ENCODE data around the gene CAMKK1. TPM values are rescaled to one million over a fixed set of nuclear protein-coding genes. Genes with fewer than 3 reads are reported as not detected.
A peak's percentile ranks its signal among the peaks of the same experiment; 100 is the strongest.

Gene CAMKK1
- total and polyA plus RNA-seq, 5 donors: 4.2 to 6.7 (median 5.8) TPM

DNA sequence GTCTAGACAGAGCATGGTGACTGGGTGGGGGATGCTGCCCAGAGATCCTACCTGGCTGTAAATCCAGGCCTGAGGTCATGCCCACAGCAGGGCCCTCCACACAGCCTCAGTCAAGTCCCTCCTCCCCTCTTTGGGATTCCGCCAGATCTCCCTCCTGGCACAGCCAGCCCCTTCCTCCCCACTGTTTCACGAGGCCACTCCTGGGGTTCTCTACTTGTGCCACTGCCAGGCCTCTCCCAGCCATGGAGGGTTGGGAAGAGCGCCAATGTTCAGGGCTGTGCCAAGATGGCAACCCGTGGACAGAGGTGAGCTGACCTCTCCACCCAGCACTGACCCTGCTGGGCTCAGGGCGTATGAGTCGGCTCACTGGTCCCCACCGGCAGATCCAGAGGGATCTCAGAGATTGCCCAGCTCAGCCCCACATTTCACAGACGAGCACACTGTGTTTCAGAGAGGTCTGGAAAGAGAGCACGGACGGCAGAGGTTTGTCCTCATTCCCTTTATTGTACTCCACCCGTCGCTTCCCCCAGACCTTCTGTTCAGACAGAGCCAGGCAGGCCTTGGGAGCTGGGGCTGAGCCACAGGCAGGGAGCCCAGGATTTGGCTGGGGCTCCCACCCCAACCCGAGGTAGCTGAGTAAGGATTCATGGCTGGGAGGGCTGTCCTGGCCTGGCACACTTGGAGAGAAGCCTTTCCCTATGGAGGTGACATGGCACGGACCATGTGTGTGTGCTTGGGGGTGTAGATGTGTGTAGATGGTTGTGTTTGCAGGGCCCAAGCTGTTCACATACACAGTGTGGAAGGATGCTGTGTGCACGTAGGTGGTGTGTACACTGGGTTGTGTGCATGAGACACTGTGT lies 3.5 kb upstream of the CAMKK1 start:
- H3K27ac ChIP-seq (ENCODE audit: low read length): peak overlapping the region; percentile 6
- H3K4me3 ChIP-seq (ENCODE audit: low read length): no peak overlapping the region
- ATAC-seq (no peak), DNase-seq (peak in 2 of 3 donors; percentile 55 to 62)
- peaks cover 16% of the 10 kb centered on the region for H3K4me1 ChIP-seq (ENCODE audit: control insufficient read depth, insufficient read depth, low read length)
- WGBS: 63% methylated on average over 15 of the region's 15 CpGs
- H3K27me3 ChIP-seq (ENCODE audit: control insufficient read depth, insufficient read depth): no peaks in the 10 kb centered on the region
- no peaks in the 10 kb centered on the region for H3K9me3 ChIP-seq (ENCODE audit: control insufficient read depth, low read length)
- intact Hi-C loops (cut with DNase I): no loop called here

DNA sequence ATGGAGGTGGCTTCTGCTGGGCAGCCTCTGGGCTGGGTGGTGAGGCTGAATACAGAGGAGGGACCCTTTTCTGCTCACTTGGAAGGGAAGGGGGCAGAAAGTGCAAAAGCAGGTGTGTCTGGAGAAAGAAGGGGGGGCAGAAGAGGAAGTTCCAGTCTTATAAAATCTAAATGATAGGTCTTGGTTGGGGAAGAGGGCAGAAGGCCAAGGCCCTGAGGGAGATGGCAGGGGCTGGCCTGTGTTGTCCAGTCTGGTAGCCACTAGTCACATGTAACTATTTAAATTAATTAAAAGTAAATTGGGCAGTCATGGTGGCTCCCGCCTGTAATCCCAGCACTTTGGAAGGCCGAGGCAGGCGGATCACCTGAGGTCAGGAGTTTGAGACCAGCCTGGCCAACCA lies 2.5 kb upstream of the CAMKK1 start:
- Histone ChIP-seq H3K27ac (ENCODE audit: low read length) (peak overlapping the region; percentile 22), H3K4me1 (ENCODE audit: control insufficient read depth, insufficient read depth, low read length) (peaks cover 16% of the 10 kb centered on the region), H3K9me3 (ENCODE audit: control insufficient read depth, low read length) (no peaks in the 10 kb centered on the region), H3K4me3 (ENCODE audit: low read length) (no peak overlapping the region), H3K27me3 (ENCODE audit: control insufficient read depth, insufficient read depth) (no peaks in the 10 kb centered on the region)
- no peak for ATAC-seq
- intact Hi-C loops (cut with DNase I): no loop called here
- 97% methylated on average over 3 of the region's 3 CpGs for WGBS
- peak in 1 of 3 donors; percentile 32 for DNase-seq

DNA sequence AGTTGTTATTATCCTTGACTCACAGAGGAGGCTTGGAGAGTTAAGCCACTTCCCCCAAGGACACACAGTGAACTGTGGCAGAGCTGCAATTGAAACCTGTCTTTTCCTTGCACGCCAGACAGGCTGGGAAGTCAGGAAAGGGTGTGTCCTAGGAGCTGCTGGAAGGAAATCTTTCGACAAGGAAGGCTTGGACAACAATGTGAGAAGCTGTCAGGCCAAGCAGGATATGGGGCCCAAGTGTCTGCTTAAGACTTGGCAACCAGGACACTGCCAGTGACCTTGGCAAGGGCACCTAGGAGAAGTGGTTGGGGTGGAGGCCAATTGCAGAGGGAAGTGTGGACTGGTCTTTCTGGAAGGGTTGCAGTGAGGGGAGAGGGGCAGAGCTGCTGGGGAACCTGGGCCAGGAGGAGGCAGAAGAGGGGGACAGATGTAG lies 2.1 kb upstream of the CAMKK1 start:
- DNase-seq (peak; percentile 53 to 76 (median 69)), ATAC-seq (peak; percentile 12 to 44)
- WGBS: 18% methylated on average over 2 of the region's 2 CpGs
- no peaks in the 10 kb centered on the region for H3K9me3 ChIP-seq (ENCODE audit: control insufficient read depth, low read length)
- H3K27me3 ChIP-seq (ENCODE audit: control insufficient read depth, insufficient read depth): no peaks in the 10 kb centered on the region
- H3K4me3 ChIP-seq (ENCODE audit: low read length): no peak overlapping the region
- H3K27ac ChIP-seq (ENCODE audit: low read length): peak overlapping the region; percentile 22
- peaks cover 16% of the 10 kb centered on the region for H3K4me1 ChIP-seq (ENCODE audit: control insufficient read depth, insufficient read depth, low read length)
- intact Hi-C loops (cut with DNase I): no loop called here

DNA sequence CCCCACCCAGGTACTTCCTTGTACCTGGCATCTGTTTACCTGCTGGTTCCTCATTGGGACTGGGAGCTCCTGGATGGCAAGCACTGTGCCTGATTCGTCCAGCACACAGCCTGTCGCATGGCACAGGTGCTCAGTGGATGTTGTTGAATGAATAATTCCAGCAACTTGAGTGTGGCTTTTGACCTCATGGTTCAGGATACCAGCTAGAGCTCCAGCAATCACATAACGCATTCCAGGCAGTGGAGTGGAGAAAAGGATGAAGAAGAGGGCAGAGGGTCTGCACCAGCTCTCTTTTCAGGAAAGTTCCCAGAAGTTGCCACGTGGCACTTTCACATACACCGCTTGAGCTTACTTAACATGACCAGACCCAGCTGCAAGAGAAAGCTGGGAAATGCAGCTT lies 1.3 kb upstream of the CAMKK1 start:
- WGBS: 67% methylated on average over 5 of the region's 5 CpGs
- intact Hi-C loops (cut with DNase I): no loop called here
- Histone ChIP-seq H3K9me3 (ENCODE audit: control insufficient read depth, low read length) (no peaks in the 10 kb centered on the region), H3K27me3 (ENCODE audit: control insufficient read depth, insufficient read depth) (no peaks in the 10 kb centered on the region), H3K27ac (ENCODE audit: low read length) (peak overlapping the region; percentile 69), H3K4me1 (ENCODE audit: control insufficient read depth, insufficient read depth, low read length) (peaks cover 20% of the 10 kb centered on the region), H3K4me3 (ENCODE audit: low read length) (no peak overlapping the region)
- DNase-seq: peak in 1 of 3 donors; percentile 28
- no peak for ATAC-seq

DNA sequence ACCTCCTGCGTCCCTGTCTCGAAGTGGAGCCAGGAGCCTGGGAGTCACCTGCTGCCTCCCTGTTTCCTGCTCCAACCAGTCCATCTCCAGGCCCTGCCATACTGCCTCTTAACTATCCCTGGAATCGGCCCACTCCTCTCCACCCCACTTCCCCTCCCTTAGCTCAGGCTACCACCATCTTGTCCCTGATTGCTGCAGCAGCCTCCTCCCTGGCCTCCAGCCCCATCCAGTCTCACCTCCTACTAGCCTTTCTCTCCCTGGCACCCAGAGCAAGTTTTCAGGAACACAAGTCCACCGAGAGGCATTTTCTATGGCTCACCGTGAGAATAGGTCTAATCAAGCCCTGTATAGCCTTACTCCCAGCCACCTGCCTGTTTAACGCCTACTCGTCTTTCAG lies 865 bp upstream of the CAMKK1 start:
- no peaks in the 10 kb centered on the region for H3K9me3 ChIP-seq (ENCODE audit: control insufficient read depth, low read length)
- intact Hi-C loops (cut with DNase I): no loop called here
- H3K27ac ChIP-seq (ENCODE audit: low read length): peak overlapping the region; percentile 69
- H3K4me3 ChIP-seq (ENCODE audit: low read length): no peak overlapping the region
- no peak for ATAC-seq
- no peaks in the 10 kb centered on the region for H3K27me3 ChIP-seq (ENCODE audit: control insufficient read depth, insufficient read depth)
- WGBS: 66% methylated on average over 7 of the region's 7 CpGs
- no peak for DNase-seq
- peaks cover 20% of the 10 kb centered on the region for H3K4me1 ChIP-seq (ENCODE audit: control insufficient read depth, insufficient read depth, low read length)

DNA sequence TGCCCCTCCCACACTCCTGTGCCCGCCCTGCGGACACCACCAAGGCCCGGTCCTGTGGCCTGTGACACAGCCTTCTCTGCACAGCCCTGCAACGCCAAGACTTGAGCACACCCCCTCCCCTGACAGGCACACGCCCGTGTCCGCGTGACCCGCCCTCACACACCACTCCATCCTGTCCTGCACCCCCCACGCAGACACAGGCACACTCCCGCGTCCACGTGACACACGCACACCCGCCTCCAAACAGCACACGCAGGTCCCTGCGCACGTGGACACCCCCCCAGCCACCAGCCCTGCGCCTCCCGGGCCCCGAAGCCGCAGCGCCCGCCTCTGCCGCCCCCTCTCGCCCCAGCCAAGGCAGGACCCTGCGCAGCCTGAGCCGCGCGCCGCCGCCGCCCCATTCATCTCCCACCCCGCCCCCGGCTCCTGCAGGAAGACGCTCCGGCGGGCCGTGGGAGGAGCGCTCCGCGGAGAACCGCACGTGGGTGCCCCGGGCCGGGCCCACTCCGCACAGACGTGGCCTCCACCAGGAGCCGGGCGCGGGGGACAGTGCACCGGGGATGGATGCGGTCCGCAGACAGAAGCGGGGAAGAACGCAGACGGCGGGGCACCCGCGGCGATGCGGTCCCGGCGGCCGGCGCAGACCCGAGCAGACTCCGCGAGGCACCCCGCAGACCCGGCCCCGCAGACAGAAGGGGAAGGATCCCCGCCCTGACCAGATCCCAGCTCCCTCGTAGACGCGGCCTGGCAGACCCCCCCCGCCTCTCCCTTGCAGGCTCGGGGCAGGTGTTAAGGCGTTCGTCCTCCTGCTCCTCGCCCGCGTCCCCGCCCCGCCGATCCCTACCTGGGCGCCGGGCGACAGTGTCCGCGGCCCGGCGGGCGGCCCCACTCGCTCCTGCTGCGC lies 506 bp downstream of the CAMKK1 start:
- peak overlapping the region; percentile 62 for H3K4me3 ChIP-seq (ENCODE audit: low read length)
- intact Hi-C loops (cut with DNase I): no loop called here
- WGBS: under 1% methylated on average over 96 of the region's 96 CpGs
- H3K4me1 ChIP-seq (ENCODE audit: control insufficient read depth, insufficient read depth, low read length): peaks cover 20% of the 10 kb centered on the region
- peak; percentile 87 to 92 (median 92) for DNase-seq
- H3K9me3 ChIP-seq (ENCODE audit: control insufficient read depth, low read length): no peaks in the 10 kb centered on the region
- peak; percentile 53 to 63 for ATAC-seq
- no peaks in the 10 kb centered on the region for H3K27me3 ChIP-seq (ENCODE audit: control insufficient read depth, insufficient read depth)
- H3K27ac ChIP-seq (ENCODE audit: low read length): no peak overlapping the region

DNA sequence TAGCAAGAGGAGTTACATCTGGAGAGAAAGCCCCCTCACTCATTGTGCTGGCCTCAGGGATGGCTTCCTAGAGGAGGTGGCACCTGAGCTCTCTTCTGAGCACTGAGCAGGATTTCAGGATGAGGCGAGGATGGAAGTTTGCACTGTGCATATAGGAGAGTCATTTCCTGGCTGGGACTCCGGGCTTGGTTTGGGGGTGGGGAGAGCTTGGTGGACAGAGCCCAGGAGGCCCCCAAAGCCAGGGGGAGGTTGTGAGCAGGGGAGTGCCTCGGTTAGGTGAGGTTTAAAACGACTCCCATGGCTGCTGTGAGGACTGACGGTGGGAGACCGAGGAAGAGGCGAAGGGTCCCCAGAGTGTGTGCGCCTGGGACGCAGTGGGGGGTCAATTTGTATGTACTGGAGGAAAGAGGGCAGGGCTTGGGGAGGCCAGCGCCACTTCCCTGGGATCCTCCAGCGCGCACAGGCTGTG lies 1.2 kb downstream of the CAMKK1 start:
- Histone ChIP-seq H3K4me3 (ENCODE audit: low read length) (no peak overlapping the region), H3K4me1 (ENCODE audit: control insufficient read depth, insufficient read depth, low read length) (peaks cover 20% of the 10 kb centered on the region)
- WGBS: 50% methylated on average over 12 of the region's 12 CpGs

DNA sequence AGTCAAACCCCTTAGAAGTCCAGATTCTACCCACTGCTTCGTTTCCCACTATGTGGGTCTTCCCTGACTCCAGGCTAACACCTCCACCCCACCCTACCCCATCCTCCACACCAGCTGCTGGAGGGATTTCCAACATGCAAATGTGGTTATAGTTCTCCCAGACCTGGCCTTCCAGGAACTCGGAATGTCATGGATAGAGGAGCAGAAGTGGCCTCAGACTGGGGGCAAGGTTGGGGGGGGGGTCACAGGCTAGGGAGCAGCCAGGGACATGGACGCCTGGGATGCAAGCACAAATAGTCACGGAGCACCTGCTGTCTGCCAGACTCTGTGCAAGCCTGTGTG lies 2.0 kb downstream of the CAMKK1 start:
- ATAC-seq (no peak), DNase-seq (no peak)
- intact Hi-C loops (cut with DNase I): no loop called here
- 79% methylated on average over 4 of the region's 4 CpGs for WGBS
- Histone ChIP-seq H3K4me1 (ENCODE audit: control insufficient read depth, insufficient read depth, low read length) (peaks cover 20% of the 10 kb centered on the region), H3K27me3 (ENCODE audit: control insufficient read depth, insufficient read depth) (no peaks in the 10 kb centered on the region), H3K4me3 (ENCODE audit: low read length) (no peak overlapping the region), H3K27ac (ENCODE audit: low read length) (peak overlapping the region; percentile 26), H3K9me3 (ENCODE audit: control insufficient read depth, low read length) (no peaks in the 10 kb centered on the region)

More for the DNA sequence above, 1.2 kb downstream of the CAMKK1 start:
- Histone ChIP-seq H3K27ac (ENCODE audit: low read length) (no peak overlapping the region), H3K9me3 (ENCODE audit: control insufficient read depth, low read length) (no peaks in the 10 kb centered on the region), H3K27me3 (ENCODE audit: control insufficient read depth, insufficient read depth) (no peaks in the 10 kb centered on the region)
- intact Hi-C loops (cut with DNase I): no loop called here
- no peak for DNase-seq
- ATAC-seq: no peak

DNA sequence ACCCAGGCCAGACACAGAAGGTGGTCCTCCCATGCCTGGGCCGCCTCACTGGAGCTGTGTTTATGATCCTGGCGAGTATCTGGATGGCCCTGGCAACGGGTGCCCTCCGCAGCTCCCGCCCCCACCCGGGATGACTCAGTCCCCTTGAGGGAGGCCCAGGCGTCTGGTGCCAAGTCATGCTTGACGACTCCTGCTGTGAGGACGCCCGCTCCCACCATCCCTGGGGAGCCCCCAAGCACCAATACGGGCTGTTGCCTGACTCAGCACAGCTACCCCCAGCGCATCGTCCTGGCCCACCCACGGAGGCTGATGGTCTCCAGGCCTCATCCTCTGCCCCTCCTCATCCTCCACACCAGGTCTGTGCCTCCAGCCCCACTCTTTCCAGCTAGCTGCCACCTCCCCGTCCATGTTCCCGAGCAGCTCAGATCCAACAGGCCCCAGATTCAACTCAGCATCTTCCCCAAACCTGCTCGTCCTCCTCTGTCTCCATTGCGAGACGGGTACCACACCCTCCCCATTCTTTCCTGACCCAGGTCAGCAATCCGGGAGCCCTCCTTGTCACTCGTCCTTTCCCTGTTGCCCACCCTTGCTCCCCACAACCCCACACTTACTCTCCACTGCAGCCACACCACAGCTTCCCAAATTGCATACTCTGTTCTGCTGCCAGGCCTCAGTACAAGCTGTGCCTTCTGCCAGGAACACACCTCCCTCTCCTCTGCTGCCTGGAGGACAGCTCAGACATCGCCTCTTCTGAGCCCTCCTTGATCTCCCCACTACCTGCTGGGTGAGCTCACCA lies 2.6 kb downstream of the CAMKK1 start:
- Histone ChIP-seq H3K27ac (ENCODE audit: low read length) (peak overlapping the region; percentile 34), H3K4me3 (ENCODE audit: low read length) (no peak overlapping the region), H3K4me1 (ENCODE audit: control insufficient read depth, insufficient read depth, low read length) (peaks cover 20% of the 10 kb centered on the region), H3K27me3 (ENCODE audit: control insufficient read depth, insufficient read depth) (no peaks in the 10 kb centered on the region), H3K9me3 (ENCODE audit: control insufficient read depth, low read length) (no peaks in the 10 kb centered on the region)
- intact Hi-C loops (cut with DNase I): no loop called here
- WGBS: 51% methylated on average over 22 of the region's 22 CpGs
- peak in 1 of 2 donors; percentile 3 for ATAC-seq
- peak; percentile 82 to 89 (median 82) for DNase-seq

DNA sequence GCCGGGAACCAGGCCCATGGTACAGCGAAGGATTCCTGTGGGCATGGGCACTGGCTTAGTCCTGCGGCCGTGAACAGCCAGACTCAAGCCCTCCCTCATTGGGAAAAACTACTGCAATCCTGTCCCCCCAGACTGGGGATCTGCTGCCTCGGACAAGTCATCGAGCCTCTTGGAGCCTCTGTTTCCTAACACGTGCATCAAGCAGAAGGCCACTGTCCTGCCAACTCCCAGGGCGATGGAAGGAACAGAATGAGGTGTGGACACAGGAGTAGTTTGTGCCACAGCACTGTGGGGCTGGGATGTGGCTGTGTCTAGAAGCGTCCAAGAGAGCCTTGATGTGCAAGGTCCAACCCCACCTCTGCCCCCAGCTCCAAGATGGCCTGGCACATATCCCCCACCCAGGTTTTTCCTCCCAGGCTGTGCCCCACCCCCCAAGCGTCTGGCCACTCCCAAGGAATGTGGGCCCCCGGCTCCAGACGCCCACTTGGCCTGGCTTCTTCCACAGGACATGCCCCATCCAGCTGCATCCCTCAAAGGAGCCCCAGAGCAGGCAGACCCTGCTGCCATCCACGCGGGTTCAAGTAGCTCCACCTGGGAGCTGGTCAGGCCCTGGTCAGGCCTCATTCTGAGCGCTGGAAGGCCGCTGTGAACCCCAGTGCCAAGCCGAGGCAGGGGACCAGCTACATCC lies 3.4 kb downstream of the CAMKK1 start:
- 77% methylated on average over 17 of the region's 17 CpGs for WGBS
- ATAC-seq (no peak), DNase-seq (peak in 1 of 3 donors; percentile 55)
- peaks cover 15% of the 10 kb centered on the region for H3K4me1 ChIP-seq (ENCODE audit: control insufficient read depth, insufficient read depth, low read length)
- no peak overlapping the region for H3K4me3 ChIP-seq (ENCODE audit: low read length)
- intact Hi-C loops (cut with DNase I): no loop called here
- H3K9me3 ChIP-seq (ENCODE audit: control insufficient read depth, low read length): no peaks in the 10 kb centered on the region
- H3K27ac ChIP-seq (ENCODE audit: low read length): peak overlapping the region; percentile 34
- H3K27me3 ChIP-seq (ENCODE audit: control insufficient read depth, insufficient read depth): no peaks in the 10 kb centered on the region
